ENCODE results near the gene PARK7.

PARK7 gene

DNA sequence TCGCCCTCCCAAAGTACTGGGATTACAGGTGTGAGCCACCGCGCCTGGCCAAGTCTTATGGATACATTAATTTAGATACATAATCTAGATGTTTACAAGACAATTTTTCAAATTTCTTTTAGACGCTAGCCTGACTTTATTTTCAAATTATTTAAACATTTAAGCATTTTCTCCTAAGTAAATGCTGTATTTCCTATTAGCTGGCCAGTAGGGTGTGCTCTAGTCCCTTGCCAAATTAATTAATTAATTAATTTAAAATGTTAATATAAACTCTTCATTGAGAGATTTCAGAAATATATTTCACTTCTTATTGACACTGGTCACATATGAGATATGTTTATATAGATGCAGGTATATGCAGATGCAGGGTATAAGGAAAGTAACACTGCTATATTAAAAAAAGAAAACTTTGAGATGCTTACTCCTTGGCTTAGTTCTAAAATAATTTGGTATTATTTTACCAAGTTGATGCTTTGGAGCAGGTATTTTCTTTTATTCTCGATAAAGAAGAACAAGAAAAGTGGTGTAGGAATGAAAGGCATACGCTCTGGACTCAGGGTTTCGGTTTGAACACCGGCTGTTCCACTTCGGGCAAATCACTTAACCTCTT is 69.8 kb downstream of the PARK7 start:
- TF ChIP-seq POLR2A (IDR thresholded peaks at IDR 0.05; ENCODE audit: low read depth, low read length) (no peak), TAF1 (IDR thresholded peaks at IDR 0.05; ENCODE audit: borderline replicate concordance, low read depth, low read length) (no peak), POLR2AphosphoS5 (IDR thresholded peaks at IDR 0.05; ENCODE audit: low read depth, low read length) (no peak)
- DNase-seq (ENCODE audit: insufficient read length) (no peak), FAIRE-seq (no peak)

DNA sequence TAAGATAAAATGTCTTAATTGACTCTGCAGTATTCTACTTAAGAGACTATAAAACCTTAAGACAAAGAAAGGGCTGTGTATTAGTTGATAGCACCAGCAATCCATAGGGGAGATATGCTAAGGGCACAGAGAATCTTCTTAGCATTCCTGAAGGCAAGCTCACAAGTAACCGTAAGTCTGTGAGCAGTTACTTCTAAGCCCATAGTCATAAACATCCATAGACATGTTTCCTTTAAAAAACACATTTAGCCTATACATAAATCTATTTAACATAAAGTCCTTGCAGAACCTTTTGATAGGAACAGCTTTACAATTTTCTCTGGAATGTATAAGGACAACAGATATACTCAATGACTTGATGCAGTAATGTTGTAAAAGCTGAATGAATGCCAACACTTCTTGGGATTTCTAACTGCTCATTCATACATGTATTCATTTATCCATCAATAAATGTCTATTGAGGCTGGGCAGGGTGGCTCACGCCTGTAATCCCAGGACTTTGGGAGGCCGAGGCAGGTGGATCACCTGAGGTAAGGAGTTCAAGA is 70.9 kb downstream of the PARK7 start:
- no peak for DNase-seq (ENCODE audit: insufficient read length)
- no peak for TF ChIP-seq POLR2A (IDR thresholded peaks at IDR 0.05; ENCODE audit: low read depth, low read length)
- no peak for TF ChIP-seq TAF1 (IDR thresholded peaks at IDR 0.05; ENCODE audit: borderline replicate concordance, low read depth, low read length)
- TF ChIP-seq POLR2AphosphoS5 (IDR thresholded peaks at IDR 0.05; ENCODE audit: low read depth, low read length): no peak
- FAIRE-seq: no peak

DNA sequence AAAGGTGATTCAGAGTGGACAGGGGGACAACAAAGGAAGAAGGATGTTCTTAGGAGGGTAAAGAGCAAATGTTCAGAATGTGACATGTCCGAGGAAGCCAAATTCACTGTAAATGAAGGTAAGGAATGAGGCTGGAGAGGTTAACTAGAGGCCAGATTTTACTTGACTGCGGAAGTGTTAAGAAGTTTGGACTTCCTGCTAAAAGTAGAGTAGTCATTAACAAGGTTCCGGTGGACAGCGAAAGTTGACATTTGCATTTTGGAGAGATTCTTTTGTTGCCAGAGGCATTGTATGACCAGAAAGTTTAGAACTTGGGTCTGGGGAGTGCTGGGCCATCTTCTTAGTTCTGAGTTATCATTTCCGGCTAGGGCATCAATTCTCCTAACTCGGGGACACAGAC is 71.8 kb downstream of the PARK7 start:
- FAIRE-seq (no peak), DNase-seq (ENCODE audit: insufficient read length) (no peak)
- TF ChIP-seq POLR2AphosphoS5 (IDR thresholded peaks at IDR 0.05; ENCODE audit: low read depth, low read length): no peak
- TF ChIP-seq TAF1 (IDR thresholded peaks at IDR 0.05; ENCODE audit: borderline replicate concordance, low read depth, low read length): no peak
- no peak for TF ChIP-seq POLR2A (IDR thresholded peaks at IDR 0.05; ENCODE audit: low read depth, low read length)
